Neural progenitor cell (in vitro differentiated cells): ENCODE measurements around the gene DMPK.

Experiments used
- CTCF ChIP-seq: fragments of 200-600 bp; sonication (generic); IDR thresholded peaks from 2 replicates; pipeline ENCODE4 v1.5.1; 2017; ENCODE audit warnings: antibody characterized with exemption, mild to moderate bottlenecking
- EZH2 ChIP-seq: fragments of 200-600 bp; sonication (generic); IDR thresholded peaks from 2 replicates; pipeline ENCODE4 v1.6.1; 2017; ENCODE audit warnings: antibody characterized with exemption, mild to moderate bottlenecking, moderate library complexity

DNA sequence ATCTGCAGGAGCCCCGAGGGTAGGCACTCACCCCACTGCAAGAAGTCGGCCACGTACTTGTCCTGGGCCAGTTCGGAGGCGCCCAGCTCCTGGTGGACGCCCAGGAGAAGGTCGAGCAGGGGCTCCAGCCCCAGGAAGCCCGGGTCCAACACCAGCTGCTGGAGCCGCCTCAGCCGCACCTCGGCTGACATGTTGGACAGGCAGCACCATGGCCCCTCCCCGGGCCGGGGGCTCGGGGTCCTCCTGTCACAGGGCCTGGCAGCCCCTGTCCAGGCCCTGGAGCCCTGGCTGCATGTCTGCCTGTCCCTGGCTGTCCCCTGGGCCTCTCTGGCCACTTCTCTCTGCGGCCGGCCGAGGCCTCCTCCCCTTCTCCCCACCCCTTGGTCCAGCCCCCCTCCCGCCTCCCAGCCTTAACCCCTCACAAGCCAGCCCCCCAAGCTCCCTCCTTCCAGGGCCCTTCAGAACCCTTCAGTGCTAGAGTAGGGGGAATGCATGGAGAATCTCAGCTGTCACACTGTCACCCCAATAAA lies at the start of gene DMPK:
- TF ChIP-seq CTCF (no peak), EZH2 (no peak)
